ENCODE results near the gene GSDMA. TPM values are rescaled to one million over a fixed set of nuclear protein-coding genes. Genes with fewer than 3 reads are reported as not detected.

The GSDMA gene
- total RNA-seq, 5 donors from 2014 or later (not counting 1 experiment from before 2014, with no cell fraction given), result 0.86 to 7.6 (median 3.4) TPM

GRCh38 chr17:40026816-40027613, 64.2 kb downstream of the GSDMA start:
- no peaks in the 10 kb centered on the region for H3K27me3 Mint-ChIP-seq
- DNase-seq, result peak; percentile 33 to 90 (median 64)
- Histone ChIP-seq H3K4me1 (ENCODE audit: control insufficient read depth in 1 of 2, extremely low read depth in 1 of 2, insufficient read depth in 2 of 2, low read length in 2 of 2) (peaks cover 0 to 27% of the 10 kb centered on the region in 2 experiments), H3K4me3 (ENCODE audit: control insufficient read depth in 1 of 2, extremely low read depth in 1 of 2, low read length in 1 of 2) (no peak overlapping the region), H3K27me3 (replicated peaks in 1 of 2; ENCODE audit: control insufficient read depth in 2 of 2, extremely low read depth in 1 of 2, insufficient read depth in 2 of 2, low read length in 1 of 2) (no peaks in the 10 kb centered on the region), H3K36me3 (ENCODE audit: control insufficient read depth in 2 of 2, extremely low read depth in 1 of 2, insufficient read depth in 1 of 2, low read length in 1 of 2) (peaks cover 40 to 77% of the 10 kb centered on the region in 2 donors), H3K9me3 (no peaks in the 10 kb centered on the region), H3K27ac (ENCODE audit: low read length) (no peak overlapping the region)
- no peaks in the 10 kb centered on the region for H3K9me3 Mint-ChIP-seq
- WGBS (ENCODE audit: insufficient coverage), result 54% methylated on average over 18 of the region's 33 CpGs
- H3K27ac Mint-ChIP-seq, result no peak overlapping the region
- ATAC-seq (replicated peaks in 1 of 4), result peak; percentile 74 to 86 (median 78)
- CTCF ChIA-PET, result interaction anchor here (0.5 to 2.0 kb wide), 12 partner anchors 10 to 470 kb away, joined by 3 to 6 read pairs (median 3); partner anchors contain the start of gene CSF3 (in 1 of the 2)
- POLR2A ChIA-PET, result interaction anchor here in 1 of 2 donors (0.6 kb wide), 1 partner anchor 157 kb away, joined by 4 read pairs; no protein-coding TSS in a partner anchor
- peaks cover 33% of the 10 kb centered on the region for H3K36me3 Mint-ChIP-seq
- H3K4me1 Mint-ChIP-seq, result peaks cover 18 to 21% (median 21%) of the 10 kb centered on the region in 3 donors
- H3K4me3 Mint-ChIP-seq, result no peak overlapping the region

Other genes with a start within 250 kb of the GSDMA start
- 10 to 100 TPM; 30.8 to 36.9 (median 32.1) TPM for gene MIEN1, start 232.5 kb upstream of the GSDMA start, total RNA-seq
- under 1 TPM in 3 of 5 donors, not detected in 2; 0.19 to 0.41 (median 0.30) TPM for gene GRB7, start 225.1 kb upstream of the GSDMA start, total RNA-seq
- 100 to 1,000 TPM in 3 of 5 donors, 10 to 100 TPM in 2; 78.1 to 112 (median 108) TPM for gene IKZF3, start 98.7 kb upstream of the GSDMA start, total RNA-seq
- gene ZPBP2, start 94.8 kb upstream of the GSDMA start, total RNA-seq, result under 1 TPM in 1 of 5 donors, not detected in 4; 0.19 TPM
- gene GSDMB, start 44.4 kb upstream of the GSDMA start, total RNA-seq, result 10 to 100 TPM; 29.3 to 68.0 (median 51.4) TPM
- 100 to 1,000 TPM in 4 of 5 donors, 10 to 100 TPM in 1; 88.3 to 164 (median 124) TPM for gene ORMDL3, start 35.4 kb upstream of the GSDMA start, total RNA-seq
- not detected for gene LRRC3C, start 35.3 kb upstream of the GSDMA start, total RNA-seq
- 10 to 100 TPM; 60.8 to 69.0 (median 63.5) TPM for gene PSMD3, start 17.8 kb downstream of the GSDMA start, total RNA-seq
- not detected for gene CSF3, start 52.4 kb downstream of the GSDMA start, total RNA-seq
- 100 to 1,000 TPM in 1 of 5 donors, 10 to 100 TPM in 4; 75.9 to 104 (median 87.0) TPM for gene MED24, start 91.4 kb downstream of the GSDMA start, total RNA-seq
- 10 to 100 TPM; 30.4 to 54.0 (median 48.9) TPM for gene THRA, start 100.0 kb downstream of the GSDMA start, total RNA-seq
- gene NR1D1, start 137.6 kb downstream of the GSDMA start, total RNA-seq, result 10 to 100 TPM; 11.5 to 33.6 (median 21.9) TPM
- 100 to 1,000 TPM; 106 to 136 (median 115) TPM for gene MSL1, start 159.0 kb downstream of the GSDMA start, total RNA-seq
- 100 to 1,000 TPM; 116 to 161 (median 126) TPM for gene CASC3, start 177.5 kb downstream of the GSDMA start, total RNA-seq
- 1 to 10 TPM; 4.6 to 10.0 (median 6.2) TPM for gene RAPGEFL1, start 214.5 kb downstream of the GSDMA start, total RNA-seq

Data from T-cell (primary cell).